Measurements from ENCODE around the gene SARDH. TPM values are rescaled to one million over a fixed set of nuclear protein-coding genes. Genes with fewer than 3 reads are reported as not detected.
A peak's percentile ranks its signal among the peaks of the same experiment; 100 is the strongest.

The SARDH gene
- total RNA-seq, 1 donor from 2014 or later = 5.4 TPM

GRCh38 chr9:133714606-133715294 is 23.4 kb downstream of the SARDH start:
- DNase-seq (ENCODE audit: low read depth) = peak; percentile 35

GRCh38 chr9:133713960-133714495 is 24.1 kb downstream of the SARDH start:
- no peak for DNase-seq (ENCODE audit: low read depth)

- no peak for DNase-seq (ENCODE audit: low read depth)
These were observed 24.8 kb downstream of the SARDH start for GRCh38 chr9:133713150-133713959.

- no peak for DNase-seq (ENCODE audit: low read depth)
These were observed 25.7 kb downstream of the SARDH start for GRCh38 chr9:133712221-133713100.

GRCh38 chr9:133711428-133712220 is 26.5 kb downstream of the SARDH start:
- DNase-seq (ENCODE audit: low read depth) = no peak

GRCh38 chr9:133710661-133711427 is 27.3 kb downstream of the SARDH start:
- DNase-seq (ENCODE audit: low read depth) = no peak

GRCh38 chr9:133709691-133710571 is 28.2 kb downstream of the SARDH start:
- DNase-seq (ENCODE audit: low read depth) = no peak

- no peak for DNase-seq (ENCODE audit: low read depth)
These were observed 29.0 kb downstream of the SARDH start for GRCh38 chr9:133709015-133709611.

GRCh38 chr9:133708246-133709014 is 29.7 kb downstream of the SARDH start:
- no peak for DNase-seq (ENCODE audit: low read depth)

GRCh38 chr9:133707763-133708245 is 30.3 kb downstream of the SARDH start:
- DNase-seq (ENCODE audit: low read depth) = no peak

- no peak for DNase-seq (ENCODE audit: low read depth)
These were observed 30.9 kb downstream of the SARDH start for GRCh38 chr9:133707065-133707762.

- no peak for DNase-seq (ENCODE audit: low read depth)
These were observed 31.7 kb downstream of the SARDH start for GRCh38 chr9:133706307-133707050.

- DNase-seq (ENCODE audit: low read depth) = no peak
These were observed 32.6 kb downstream of the SARDH start for GRCh38 chr9:133705576-133705975.

- DNase-seq (ENCODE audit: low read depth) = no peak
These were observed 33.4 kb downstream of the SARDH start for GRCh38 chr9:133704711-133705181.

- no peak for DNase-seq (ENCODE audit: low read depth)
These were observed 34.4 kb downstream of the SARDH start for GRCh38 chr9:133703591-133704399.

Measured in renal cortical epithelial cell (primary cell).